ENCODE measurements around the gene PSD4.

The PSD4 gene

GRCh38 chr2:113206251-113206650 lies 32.5 kb downstream of the PSD4 start:
- DNase-seq (ENCODE audit: insufficient read length) (no peak), FAIRE-seq (no peak)
- TF ChIP-seq TAF1 (IDR thresholded peaks at IDR 0.05; ENCODE audit: borderline replicate concordance, low read depth, low read length) (no peak), POLR2AphosphoS5 (IDR thresholded peaks at IDR 0.05; ENCODE audit: low read depth, low read length) (no peak), POLR2A (IDR thresholded peaks at IDR 0.05; ENCODE audit: low read depth, low read length) (no peak)

- no peak for DNase-seq (ENCODE audit: insufficient read length)
- TF ChIP-seq POLR2AphosphoS5 (IDR thresholded peaks at IDR 0.05; ENCODE audit: low read depth, low read length), result no peak
- TF ChIP-seq TAF1 (IDR thresholded peaks at IDR 0.05; ENCODE audit: borderline replicate concordance, low read depth, low read length), result no peak
- no peak for TF ChIP-seq POLR2A (IDR thresholded peaks at IDR 0.05; ENCODE audit: low read depth, low read length)
- no peak for FAIRE-seq
Measured at GRCh38 chr2:113207021-113207420, 33.2 kb downstream of the PSD4 start.

GRCh38 chr2:113208396-113208795 lies 34.6 kb downstream of the PSD4 start:
- FAIRE-seq (no peak), DNase-seq (ENCODE audit: insufficient read length) (no peak)
- no peak for TF ChIP-seq TAF1 (IDR thresholded peaks at IDR 0.05; ENCODE audit: borderline replicate concordance, low read depth, low read length)
- TF ChIP-seq POLR2A (IDR thresholded peaks at IDR 0.05; ENCODE audit: low read depth, low read length), result no peak
- no peak for TF ChIP-seq POLR2AphosphoS5 (IDR thresholded peaks at IDR 0.05; ENCODE audit: low read depth, low read length)

- DNase-seq (ENCODE audit: insufficient read length) (no peak), FAIRE-seq (no peak)
- no peak for TF ChIP-seq TAF1 (IDR thresholded peaks at IDR 0.05; ENCODE audit: borderline replicate concordance, low read depth, low read length)
Measured at GRCh38 chr2:113209011-113209645, 35.4 kb downstream of the PSD4 start.

GRCh38 chr2:113209646-113210171 lies 35.9 kb downstream of the PSD4 start:
- FAIRE-seq, result no peak
- TF ChIP-seq POLR2AphosphoS5 (IDR thresholded peaks at IDR 0.05; ENCODE audit: low read depth, low read length) (no peak), POLR2A (IDR thresholded peaks at IDR 0.05; ENCODE audit: low read depth, low read length) (no peak)
- DNase-seq (ENCODE audit: insufficient read length), result no peak

GRCh38 chr2:113211226-113212105 lies 37.7 kb downstream of the PSD4 start:
- DNase-seq (ENCODE audit: insufficient read length) (no peak), FAIRE-seq (no peak)
- TF ChIP-seq POLR2AphosphoS5 (IDR thresholded peaks at IDR 0.05; ENCODE audit: low read depth, low read length) (no peak), TAF1 (IDR thresholded peaks at IDR 0.05; ENCODE audit: borderline replicate concordance, low read depth, low read length) (no peak), POLR2A (IDR thresholded peaks at IDR 0.05; ENCODE audit: low read depth, low read length) (no peak)

- FAIRE-seq, result no peak
- TF ChIP-seq TAF1 (IDR thresholded peaks at IDR 0.05; ENCODE audit: borderline replicate concordance, low read depth, low read length) (no peak), POLR2A (IDR thresholded peaks at IDR 0.05; ENCODE audit: low read depth, low read length) (no peak), POLR2AphosphoS5 (IDR thresholded peaks at IDR 0.05; ENCODE audit: low read depth, low read length) (no peak)
- DNase-seq (ENCODE audit: insufficient read length), result no peak
Measured at GRCh38 chr2:113212245-113213060, 38.7 kb downstream of the PSD4 start.

- FAIRE-seq (no peak), DNase-seq (ENCODE audit: insufficient read length) (no peak)
- TF ChIP-seq POLR2AphosphoS5 (IDR thresholded peaks at IDR 0.05; ENCODE audit: low read depth, low read length) (no peak), POLR2A (IDR thresholded peaks at IDR 0.05; ENCODE audit: low read depth, low read length) (no peak), TAF1 (IDR thresholded peaks at IDR 0.05; ENCODE audit: borderline replicate concordance, low read depth, low read length) (no peak)
Measured at GRCh38 chr2:113213061-113213930, 39.5 kb downstream of the PSD4 start.

GRCh38 chr2:113214141-113214540 lies 40.4 kb downstream of the PSD4 start:
- FAIRE-seq (no peak), DNase-seq (ENCODE audit: insufficient read length) (no peak)
- TF ChIP-seq POLR2A (IDR thresholded peaks at IDR 0.05; ENCODE audit: low read depth, low read length) (no peak), POLR2AphosphoS5 (IDR thresholded peaks at IDR 0.05; ENCODE audit: low read depth, low read length) (no peak), TAF1 (IDR thresholded peaks at IDR 0.05; ENCODE audit: borderline replicate concordance, low read depth, low read length) (no peak)

- FAIRE-seq (no peak), DNase-seq (ENCODE audit: insufficient read length) (no peak)
- TF ChIP-seq TAF1 (IDR thresholded peaks at IDR 0.05; ENCODE audit: borderline replicate concordance, low read depth, low read length) (no peak), POLR2A (IDR thresholded peaks at IDR 0.05; ENCODE audit: low read depth, low read length) (no peak), POLR2AphosphoS5 (IDR thresholded peaks at IDR 0.05; ENCODE audit: low read depth, low read length) (no peak)
Measured at GRCh38 chr2:113215056-113215455, 41.3 kb downstream of the PSD4 start.
